GM12865 (cell line): ENCODE measurements around the gene GLIS2.

Source experiments
- DNase-seq: peaks from one replicate; pipeline ENCODE4 v3.0.0; 2010; ENCODE audit warnings: low read depth
- H3K4me3 ChIP-seq: 2 replicates; pipeline ENCODE4 v1.5.1; 2011; ENCODE audit warnings: mild to moderate bottlenecking, low read depth, low read length, control low read depth
- TF ChIP-seq, protein P1 (sequence below): IDR thresholded peaks from 2 replicates; pipeline ENCODE4 v1.5.1; 2011; ENCODE audit warnings: low read length, control low read depth, low read depth, inconsistent platforms; ENCODE audit not compliant: insufficient read depth; ENCODE audit errors: missing control alignments

The GLIS2 gene

DNA sequence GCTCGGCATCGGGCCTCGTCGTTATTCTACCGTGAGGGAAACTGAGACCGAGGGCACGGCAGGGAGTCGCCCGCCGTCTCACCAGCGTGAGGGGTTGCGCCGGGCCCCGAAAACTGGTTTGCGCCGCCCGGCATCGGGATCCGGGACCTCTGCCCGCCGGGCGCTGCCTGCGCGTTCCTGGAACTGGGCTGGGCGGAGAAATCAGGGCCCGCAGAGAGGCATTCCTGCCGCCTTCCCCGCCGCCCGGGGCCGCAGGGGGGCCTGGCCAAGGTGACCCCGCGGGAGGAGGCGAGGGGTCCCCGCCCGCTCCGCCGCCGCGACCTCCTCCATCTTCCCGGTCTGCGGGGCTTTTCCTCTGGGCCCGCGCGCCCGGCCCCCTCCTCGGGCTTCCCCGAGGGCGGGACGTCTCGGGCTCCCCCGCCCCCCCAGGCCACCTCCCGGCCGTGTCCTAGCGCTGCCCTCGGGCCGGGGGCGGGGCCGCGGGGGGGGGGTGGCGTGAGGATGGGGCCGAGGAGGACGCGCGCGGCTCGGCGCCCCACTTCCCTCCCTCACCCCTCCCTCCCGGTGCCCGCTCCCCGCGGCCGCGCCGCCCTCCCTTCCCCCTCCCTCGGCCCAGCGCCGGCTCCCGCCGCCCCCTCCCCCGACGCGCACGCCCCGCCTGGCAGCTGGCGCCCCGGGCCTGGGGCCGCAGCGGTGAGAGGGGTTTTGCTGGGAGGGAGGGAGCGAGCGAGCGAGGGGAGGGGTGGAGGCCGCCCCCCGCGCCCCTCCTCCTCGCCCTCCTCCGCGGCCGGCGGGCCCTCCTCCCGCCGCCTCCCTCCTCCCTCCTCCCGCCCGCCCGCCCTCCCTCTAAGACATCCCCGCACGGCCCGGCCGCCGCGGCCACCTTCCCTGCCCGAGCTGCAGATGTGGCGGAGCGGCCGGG, at the start of gene GLIS2:
GLIS2 (plus strand) TSS at position 882 of the 922 bp plus-strand sequence. CDS start 16,214 bp downstream, outside the sequence.
- no peak for DNase-seq
- TF ChIP-seq, protein P1, sequence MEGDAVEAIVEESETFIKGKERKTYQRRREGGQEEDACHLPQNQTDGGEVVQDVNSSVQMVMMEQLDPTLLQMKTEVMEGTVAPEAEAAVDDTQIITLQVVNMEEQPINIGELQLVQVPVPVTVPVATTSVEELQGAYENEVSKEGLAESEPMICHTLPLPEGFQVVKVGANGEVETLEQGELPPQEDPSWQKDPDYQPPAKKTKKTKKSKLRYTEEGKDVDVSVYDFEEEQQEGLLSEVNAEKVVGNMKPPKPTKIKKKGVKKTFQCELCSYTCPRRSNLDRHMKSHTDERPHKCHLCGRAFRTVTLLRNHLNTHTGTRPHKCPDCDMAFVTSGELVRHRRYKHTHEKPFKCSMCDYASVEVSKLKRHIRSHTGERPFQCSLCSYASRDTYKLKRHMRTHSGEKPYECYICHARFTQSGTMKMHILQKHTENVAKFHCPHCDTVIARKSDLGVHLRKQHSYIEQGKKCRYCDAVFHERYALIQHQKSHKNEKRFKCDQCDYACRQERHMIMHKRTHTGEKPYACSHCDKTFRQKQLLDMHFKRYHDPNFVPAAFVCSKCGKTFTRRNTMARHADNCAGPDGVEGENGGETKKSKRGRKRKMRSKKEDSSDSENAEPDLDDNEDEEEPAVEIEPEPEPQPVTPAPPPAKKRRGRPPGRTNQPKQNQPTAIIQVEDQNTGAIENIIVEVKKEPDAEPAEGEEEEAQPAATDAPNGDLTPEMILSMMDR = no peak
- H3K4me3 ChIP-seq = peak within 1 kb of the TSS; percentile 45

DNA sequence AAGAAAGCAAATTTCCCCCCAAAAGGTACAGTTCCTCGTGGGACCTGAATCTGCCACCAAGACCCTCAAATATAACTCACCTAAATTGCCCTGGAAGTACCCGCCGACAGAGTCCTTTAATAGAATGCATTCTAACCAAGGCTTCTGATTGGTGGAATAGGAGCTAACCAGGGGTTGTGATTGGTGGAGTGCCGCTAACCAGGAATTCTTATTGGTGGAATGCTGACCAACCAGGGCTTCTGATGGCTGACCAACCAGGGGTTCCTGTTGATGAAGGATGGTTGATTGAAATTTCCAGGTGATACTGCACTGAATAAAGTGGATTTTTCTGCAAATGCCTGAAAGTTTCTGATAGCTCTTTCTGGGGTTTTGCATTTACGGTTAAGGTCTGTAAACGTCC, 49.5 kb upstream of the GLIS2 start:
- DNase-seq = no peak
- no peak overlapping the region for H3K4me3 ChIP-seq
- TF ChIP-seq, protein P1 = no peak

DNA sequence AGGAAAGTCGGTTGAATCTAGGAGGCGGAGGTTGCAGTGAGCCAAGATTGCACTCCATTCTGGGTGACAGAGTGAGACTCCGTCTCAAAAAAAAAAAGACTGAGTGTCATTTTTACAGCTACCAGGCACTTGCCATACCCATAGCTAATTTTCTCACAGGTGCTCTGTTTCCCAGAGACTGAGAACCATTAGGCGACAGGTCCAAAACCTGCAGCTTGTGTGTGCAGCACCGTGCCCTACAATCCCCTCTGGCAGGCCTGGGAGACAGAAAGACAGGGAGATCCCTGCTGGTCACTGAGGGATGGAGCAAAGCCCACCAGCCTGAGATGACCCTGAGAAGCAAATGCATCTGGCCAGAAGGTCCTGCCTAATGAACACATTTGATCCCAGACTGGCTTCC, 45.8 kb upstream of the GLIS2 start:
- no peak overlapping the region for H3K4me3 ChIP-seq
- DNase-seq = no peak
- TF ChIP-seq, protein P1 = no peak

DNA sequence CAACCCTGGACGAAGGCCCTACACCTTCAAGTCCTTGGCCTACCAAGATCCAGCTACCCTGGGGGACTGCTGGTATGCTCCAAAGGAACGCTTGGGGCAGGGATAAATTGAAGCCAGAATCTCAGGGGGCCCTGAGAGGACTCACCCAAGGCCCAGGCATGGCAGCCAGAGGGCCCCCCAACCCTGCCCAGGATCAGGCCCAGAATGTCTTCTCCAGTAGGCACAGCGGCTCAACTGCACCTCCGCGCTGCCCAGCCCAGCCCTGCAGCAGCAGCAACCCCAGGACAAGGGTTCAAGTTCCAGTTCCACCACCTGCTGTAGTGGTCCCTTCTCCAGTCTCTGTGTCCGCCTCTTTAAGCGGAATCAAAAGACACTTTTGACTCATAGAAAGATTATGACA, 45.3 kb upstream of the GLIS2 start:
- TF ChIP-seq, protein P1 = no peak
- no peak for DNase-seq
- H3K4me3 ChIP-seq = peak overlapping the region; percentile 74

DNA sequence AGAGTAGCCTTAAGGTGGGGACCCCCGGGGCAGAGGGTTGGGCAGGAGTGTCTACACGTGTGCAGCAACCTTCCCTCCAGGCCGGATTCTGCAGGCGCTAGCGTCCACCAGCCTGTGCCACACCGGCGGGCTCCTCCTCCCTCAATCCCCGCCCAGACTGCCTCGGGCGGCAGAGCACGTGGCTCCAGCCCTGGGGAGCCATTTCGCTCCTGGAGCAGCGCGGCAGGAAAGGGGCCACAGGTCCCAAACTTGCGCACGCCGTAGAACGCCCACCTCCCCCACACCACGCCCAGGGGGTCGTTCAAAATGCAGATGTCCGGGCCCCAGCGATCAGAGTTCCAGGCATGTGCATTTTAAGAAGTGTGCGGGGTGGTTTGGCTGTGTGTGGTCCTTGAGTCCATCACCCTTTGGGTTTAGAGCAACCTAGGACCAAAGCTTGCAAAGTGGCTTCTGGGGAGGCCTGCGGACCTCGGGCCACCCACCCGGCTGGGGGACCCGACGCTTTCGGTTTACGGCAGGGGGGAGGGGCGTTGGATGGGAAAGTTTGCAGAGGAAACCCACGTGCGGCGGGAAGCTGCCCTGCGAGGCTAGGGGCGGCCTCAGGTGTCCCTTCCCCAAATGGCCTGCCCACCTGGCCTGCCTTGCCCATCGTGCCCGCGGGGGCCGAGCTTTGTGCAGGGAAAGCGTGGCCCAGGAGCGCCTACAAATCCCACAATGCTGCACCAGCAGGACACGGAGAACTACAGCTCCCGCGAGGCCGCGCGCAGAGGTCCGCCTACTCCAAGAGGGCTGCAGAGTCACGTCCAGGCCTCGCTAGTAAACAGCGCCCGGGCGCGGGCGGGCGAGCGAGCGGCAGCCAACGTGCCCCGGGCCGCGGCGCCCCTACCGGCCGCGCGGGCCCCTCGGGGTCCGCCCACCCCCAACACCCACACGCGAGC, 44.4 kb upstream of the GLIS2 start:
- TF ChIP-seq, protein P1 = no peak
- H3K4me3 ChIP-seq = peak overlapping the region; percentile 74
- peak; percentile 96 for DNase-seq

DNA sequence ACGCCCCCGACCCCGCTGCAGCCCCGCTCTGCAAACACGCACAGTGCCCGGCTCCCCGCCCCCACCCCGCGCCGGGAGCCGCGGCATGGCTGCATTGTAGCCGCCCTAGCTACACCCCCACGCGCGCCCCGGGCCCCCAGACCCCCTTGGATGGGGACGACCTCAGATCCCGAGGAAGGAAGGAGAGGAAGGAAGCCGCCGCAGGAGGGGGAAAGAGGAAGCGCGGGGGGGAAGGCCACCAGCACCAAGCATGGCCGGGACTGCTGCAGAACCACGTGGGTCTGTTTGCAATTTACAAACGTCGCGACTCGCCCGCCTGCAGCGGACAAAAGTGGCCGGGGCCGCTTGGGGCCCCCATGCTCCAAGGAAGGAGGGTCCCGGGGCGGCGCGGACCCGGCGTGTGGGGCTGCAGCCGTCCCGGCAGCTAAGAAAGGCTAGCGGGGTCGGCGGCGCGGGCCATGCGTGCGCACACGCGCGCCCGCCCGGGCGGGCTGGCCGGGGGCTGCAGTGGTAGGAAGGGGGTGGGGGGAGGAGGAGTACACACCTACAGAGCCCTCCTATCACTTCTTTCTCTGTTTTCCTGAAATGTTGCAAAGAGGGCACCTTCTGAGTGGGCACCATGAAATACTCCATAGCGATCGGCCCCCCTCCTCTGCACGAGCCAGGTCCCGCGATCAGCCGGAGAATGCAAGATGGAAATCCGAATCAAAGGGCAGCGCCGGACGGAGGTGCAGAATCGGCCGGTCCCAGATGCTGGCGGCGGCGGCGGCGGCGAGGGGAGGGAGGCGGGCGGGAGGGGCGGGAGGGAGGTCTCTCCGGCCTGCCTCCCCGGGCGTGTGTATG, 43.5 kb upstream of the GLIS2 start:
- H3K4me3 ChIP-seq = peak overlapping the region; percentile 74
- TF ChIP-seq, protein P1 = no peak
- DNase-seq = peak; percentile 59
